HFF-Myc (cell line): ENCODE results near the gene PRLR.
"Not testable (repeated sequence)": the region's sequence is repeated elsewhere in the genome, so short reads cannot be mapped to it uniquely, and the experiment has no call there.

Experiments used
- DNase-seq: peaks from one replicate; pipeline ENCODE4 v3.0.0-alpha.2; 2011; ENCODE audit warnings: low read depth; ENCODE audit errors: extremely low read depth
- H3K4me3 ChIP-seq: replicated peaks from 2 replicates; pipeline ENCODE4 v1.5.1; 2011; ENCODE audit warnings: low read depth, mild to moderate bottlenecking, control low read depth, low read length
- TF ChIP-seq, protein P1 (sequence below): IDR thresholded peaks from 2 replicates; pipeline ENCODE4 v1.5.1; 2012; ENCODE audit warnings: mild to moderate bottlenecking, low read depth, low read length, control low read depth; ENCODE audit errors: missing control alignments

The PRLR gene

DNA sequence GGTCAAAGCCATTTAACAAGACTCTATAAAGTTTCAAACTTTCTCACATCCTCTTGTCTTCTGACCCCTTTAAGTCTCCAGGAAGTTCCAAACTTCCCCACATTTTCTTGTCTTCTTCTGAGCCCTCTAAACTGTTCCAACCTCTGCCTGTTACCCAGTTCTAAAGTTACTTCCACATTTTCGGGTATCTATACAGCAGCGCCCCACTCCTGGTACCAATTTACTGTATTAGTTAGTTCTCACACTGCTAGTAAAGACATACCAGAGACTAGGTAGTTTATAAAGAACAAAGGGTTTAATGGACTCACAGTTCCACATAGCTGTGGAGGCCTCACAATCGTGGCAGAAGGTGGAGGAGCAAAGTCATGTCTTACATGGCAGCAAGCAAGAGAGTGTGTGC is 23.3 kb upstream of the PRLR start:
- TF ChIP-seq, protein P1, sequence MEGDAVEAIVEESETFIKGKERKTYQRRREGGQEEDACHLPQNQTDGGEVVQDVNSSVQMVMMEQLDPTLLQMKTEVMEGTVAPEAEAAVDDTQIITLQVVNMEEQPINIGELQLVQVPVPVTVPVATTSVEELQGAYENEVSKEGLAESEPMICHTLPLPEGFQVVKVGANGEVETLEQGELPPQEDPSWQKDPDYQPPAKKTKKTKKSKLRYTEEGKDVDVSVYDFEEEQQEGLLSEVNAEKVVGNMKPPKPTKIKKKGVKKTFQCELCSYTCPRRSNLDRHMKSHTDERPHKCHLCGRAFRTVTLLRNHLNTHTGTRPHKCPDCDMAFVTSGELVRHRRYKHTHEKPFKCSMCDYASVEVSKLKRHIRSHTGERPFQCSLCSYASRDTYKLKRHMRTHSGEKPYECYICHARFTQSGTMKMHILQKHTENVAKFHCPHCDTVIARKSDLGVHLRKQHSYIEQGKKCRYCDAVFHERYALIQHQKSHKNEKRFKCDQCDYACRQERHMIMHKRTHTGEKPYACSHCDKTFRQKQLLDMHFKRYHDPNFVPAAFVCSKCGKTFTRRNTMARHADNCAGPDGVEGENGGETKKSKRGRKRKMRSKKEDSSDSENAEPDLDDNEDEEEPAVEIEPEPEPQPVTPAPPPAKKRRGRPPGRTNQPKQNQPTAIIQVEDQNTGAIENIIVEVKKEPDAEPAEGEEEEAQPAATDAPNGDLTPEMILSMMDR, result no peak
- no peak overlapping the region for H3K4me3 ChIP-seq
- DNase-seq, result no peak

DNA sequence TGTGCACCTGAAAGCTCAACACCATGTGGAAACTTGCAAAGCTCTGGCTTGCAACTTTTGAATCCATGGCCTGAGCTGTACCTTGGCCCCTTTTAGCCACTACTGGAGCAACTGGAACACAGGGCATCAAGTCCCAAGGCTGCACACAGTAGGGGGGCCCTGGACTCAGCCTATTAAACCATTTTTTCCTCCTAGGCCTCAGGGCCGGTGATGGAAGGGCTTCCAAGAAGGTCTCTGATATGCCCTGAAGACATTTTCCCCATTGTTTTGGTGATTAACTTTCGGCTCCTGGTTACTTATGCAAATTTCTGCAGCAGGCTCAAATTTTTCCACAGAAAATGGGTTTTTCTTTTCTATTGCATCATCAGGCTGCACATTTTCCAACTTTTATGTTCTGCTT is 22.7 kb upstream of the PRLR start:
- no peak for DNase-seq
- TF ChIP-seq, protein P1, result no peak
- H3K4me3 ChIP-seq, result no peak overlapping the region

DNA sequence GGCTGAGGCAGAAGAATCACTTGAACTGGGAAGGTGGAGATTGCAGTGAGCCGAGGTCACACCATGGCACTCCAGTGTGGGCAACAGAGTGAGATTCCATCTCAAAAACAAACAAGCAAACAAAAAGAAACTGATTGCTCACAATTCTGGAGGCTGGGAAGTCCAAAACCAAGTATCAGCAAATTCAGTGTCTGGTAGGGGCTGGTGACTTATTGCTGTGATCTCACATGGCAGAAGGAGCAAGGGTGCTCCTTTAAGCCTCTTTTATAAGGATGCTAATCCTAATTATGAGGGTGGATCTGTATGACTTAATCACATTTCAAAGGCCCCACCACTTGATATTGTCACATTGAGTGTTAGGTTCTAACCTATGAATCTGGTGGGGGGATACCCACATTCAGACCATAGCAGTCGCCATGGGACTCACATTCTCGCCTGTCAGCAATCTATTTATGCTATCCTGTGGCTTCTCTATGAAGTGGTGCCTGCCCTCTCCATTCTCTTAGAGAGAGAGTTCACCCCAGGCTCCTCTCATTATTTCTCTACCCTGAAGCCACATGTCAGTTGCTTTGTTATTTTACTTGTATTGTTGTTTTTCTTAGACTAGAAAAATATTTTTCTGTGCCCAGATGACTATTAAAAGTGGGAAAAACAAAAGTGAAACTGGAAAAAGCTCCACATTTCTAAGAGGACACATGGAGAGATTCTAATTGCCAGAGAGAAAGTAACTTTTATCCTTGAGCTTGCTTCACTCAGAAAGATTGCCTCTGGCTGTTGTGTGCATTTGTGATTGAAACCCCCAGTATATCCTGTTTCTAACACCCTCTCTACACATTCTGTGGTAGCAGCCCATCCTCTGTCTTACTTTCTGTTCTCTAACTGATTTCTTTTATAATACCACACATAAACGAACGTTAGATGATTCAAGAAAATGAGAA is 18.8 kb upstream of the PRLR start:
- no peak for DNase-seq
- TF ChIP-seq, protein P1, result no peak
- H3K4me3 ChIP-seq, result no peak overlapping the region; the same call in 1 of the 2 replicates

DNA sequence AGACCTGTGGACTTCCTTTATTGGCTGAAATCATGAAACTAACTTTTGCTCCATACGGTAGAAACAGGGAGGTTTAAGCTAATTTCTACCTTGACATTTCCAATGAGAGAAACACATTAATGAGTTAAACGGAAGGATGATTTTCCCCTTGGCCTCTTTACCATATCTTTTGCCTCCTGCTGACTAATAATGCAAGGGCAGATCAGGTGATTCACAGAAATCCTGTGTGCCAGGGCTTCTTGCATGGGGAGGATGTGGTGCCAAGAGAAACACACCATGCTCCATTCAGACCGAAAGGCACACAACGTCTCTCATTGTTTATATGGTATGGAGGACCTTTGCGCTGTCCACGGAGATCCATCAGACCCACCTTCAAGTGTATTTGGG is 17.4 kb upstream of the PRLR start:
- no peak for DNase-seq
- no peak overlapping the region for H3K4me3 ChIP-seq
- TF ChIP-seq, protein P1, result no peak

DNA sequence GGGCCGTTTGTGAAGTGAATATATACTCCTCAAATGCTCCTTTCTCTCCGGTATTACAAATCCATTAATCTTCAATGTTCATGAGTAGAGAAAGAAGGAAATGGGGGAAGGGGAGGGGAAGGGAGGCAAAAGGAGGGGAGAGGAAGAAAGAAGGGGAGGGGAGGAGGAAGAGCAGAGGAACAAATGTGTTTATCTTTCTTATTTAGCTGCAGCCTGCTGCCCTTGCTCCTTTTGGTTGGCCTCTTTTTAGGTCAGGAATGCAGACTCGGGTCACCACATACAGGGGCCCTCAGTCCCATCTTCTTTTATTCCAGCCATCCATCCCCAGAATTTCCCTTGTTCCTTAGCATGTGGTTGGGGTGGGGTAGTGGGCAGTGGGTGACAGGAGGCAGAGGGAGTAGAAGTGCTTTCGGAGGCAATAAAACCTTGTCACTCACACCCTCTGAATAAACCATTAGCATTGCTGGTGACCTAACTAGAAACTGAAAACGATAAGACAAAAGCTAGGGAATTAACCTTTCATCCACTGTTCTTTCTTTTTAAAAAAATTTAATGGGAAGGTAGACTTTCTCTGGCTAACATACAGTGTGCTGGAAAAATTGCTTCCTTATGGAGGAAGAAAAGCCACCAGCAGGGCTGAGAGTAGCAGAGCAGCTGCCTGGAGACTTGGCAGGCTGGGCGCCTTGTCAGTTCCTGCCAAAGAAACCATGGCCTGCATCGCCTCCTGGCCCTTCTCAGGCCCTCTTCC is 16.8 kb upstream of the PRLR start:
- no peak for DNase-seq
- no peak overlapping the region for H3K4me3 ChIP-seq
- TF ChIP-seq, protein P1, result no peak

DNA sequence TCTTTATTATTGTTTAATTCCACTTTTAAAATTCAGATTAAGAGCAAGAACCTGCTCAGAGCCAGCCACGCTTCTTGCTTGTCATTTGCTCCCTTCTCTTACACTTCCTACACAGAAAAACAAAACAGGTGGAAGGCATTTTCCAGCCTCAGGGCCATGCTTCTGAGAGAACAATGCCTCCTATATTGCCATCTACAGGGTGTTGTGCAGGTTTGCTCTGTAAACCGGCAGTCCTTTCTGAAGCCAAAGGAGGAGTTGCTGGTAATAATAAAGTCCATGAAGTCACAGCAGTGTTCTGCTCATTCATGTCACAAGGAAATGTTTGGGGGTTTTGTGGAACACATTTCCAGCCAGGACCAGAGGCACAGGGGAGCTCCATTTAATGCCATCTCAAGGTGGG is 16.1 kb upstream of the PRLR start:
- H3K4me3 ChIP-seq, result no peak overlapping the region
- DNase-seq, result no peak
- TF ChIP-seq, protein P1, result no peak

DNA sequence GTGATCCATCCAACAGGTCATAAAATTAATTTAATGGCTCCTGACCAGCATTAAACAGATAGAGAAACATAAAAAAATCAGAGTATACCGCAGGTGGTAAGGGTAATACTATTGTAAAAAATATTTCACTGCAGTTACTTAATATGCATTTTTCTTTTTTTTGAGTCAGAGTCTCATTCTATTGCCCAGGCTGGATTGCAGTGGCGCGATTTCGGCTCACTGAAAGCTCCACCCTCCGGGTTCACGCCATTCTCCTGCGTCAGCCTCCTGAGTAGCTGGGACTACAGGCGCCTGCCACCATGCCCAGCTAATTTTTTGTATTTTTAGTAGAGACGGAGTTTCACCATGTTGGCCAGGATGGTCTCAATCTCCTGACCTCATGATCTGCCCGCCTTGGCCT is 15.1 kb upstream of the PRLR start:
- not testable (repeated sequence) for DNase-seq, H3K4me3 ChIP-seq
